Measurements from ENCODE around the gene DNAH2. TPM values are rescaled to one million over a fixed set of nuclear protein-coding genes. Genes with fewer than 3 reads are reported as not detected.
A peak's percentile ranks its signal among the peaks of the same experiment; 100 is the strongest.

The DNAH2 gene
- total RNA-seq, 1 experiment from 2014 or later = 0.17 TPM

DNA sequence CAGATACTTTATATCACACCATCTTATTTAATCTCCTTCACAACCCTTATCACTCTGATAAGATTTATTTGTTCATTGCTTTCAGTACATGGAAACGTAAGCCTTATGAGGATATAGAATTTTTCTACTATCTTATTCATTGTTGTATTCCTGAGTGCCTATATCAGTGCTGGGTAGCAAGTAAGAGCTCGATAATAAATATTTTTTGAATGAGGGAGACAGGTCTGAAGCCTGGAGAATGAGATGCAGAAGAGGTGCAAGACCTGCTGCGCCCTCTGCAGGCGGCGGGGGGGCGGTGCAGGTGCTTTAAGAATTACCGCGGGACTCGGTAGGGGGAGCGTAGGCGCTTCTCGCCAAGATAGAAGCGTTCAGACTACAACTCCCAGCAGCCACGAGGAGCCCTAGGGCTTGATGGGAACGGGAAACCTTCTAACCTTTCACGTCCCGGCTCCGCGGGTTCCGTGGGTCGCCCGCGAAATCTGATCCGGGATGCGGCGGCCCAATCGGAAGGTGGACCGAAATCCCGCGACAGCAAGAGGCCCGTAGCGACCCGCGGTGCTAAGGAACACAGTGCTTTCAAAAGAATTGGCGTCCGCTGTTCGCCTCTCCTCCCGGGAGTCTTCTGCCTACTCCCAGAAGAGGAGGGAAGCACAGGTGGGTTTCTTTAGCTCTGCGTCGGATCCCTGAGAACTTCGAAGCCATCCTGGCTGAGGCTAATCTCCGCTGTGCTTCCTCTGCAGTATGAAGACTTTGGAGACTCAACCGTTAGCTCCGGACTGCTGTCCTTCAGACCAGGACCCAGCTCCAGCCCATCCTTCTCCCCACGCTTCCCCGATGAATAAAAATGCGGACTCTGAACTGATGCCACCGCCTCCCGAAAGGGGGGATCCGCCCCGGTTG, 29.4 kb upstream of the DNAH2 start, which contains the start of gene WRAP53 (continued):
- TF ChIP-seq, protein P1, sequence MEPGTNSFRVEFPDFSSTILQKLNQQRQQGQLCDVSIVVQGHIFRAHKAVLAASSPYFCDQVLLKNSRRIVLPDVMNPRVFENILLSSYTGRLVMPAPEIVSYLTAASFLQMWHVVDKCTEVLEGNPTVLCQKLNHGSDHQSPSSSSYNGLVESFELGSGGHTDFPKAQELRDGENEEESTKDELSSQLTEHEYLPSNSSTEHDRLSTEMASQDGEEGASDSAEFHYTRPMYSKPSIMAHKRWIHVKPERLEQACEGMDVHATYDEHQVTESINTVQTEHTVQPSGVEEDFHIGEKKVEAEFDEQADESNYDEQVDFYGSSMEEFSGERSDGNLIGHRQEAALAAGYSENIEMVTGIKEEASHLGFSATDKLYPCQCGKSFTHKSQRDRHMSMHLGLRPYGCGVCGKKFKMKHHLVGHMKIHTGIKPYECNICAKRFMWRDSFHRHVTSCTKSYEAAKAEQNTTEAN (CRISPR knock-in tag; IDR thresholded peaks at IDR 0.05) = no peak
- TF ChIP-seq TP53 (CRISPR knock-in tag; IDR thresholded peaks at IDR 0.05) (no peak), NFYB (CRISPR knock-in tag; conservative IDR thresholded peaks at IDR 0.05; ENCODE audit: low read depth) (no peak), JAZF1 (CRISPR knock-in tag; IDR thresholded peaks at IDR 0.05) (no peak), CREB1 (CRISPR knock-in tag; IDR thresholded peaks at IDR 0.05) (no peak), SP1 (CRISPR knock-in tag; conservative IDR thresholded peaks at IDR 0.05) (no peak), ELF4 (CRISPR knock-in tag; IDR thresholded peaks at IDR 0.05; ENCODE audit: low read depth) (no peak), RELA (CRISPR knock-in tag; IDR thresholded peaks at IDR 0.05; ENCODE audit: borderline replicate concordance) (no peak), SMAD4 (CRISPR knock-in tag; IDR thresholded peaks at IDR 0.05) (no peak), GABPB1 (CRISPR knock-in tag; IDR thresholded peaks at IDR 0.05) (peak; percentile 43; the same call in 1 of the 2 replicates), ZNF121 (CRISPR knock-in tag; IDR thresholded peaks at IDR 0.05) (0 out of 2 replicates have a peak, but pooled peaks have one; percentile 12), ZNF219 (CRISPR knock-in tag; IDR thresholded peaks at IDR 0.05; ENCODE audit: borderline replicate concordance) (no peak)
- TF ChIP-seq, protein P2, sequence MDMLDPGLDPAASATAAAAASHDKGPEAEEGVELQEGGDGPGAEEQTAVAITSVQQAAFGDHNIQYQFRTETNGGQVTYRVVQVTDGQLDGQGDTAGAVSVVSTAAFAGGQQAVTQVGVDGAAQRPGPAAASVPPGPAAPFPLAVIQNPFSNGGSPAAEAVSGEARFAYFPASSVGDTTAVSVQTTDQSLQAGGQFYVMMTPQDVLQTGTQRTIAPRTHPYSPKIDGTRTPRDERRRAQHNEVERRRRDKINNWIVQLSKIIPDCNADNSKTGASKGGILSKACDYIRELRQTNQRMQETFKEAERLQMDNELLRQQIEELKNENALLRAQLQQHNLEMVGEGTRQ (CRISPR knock-in tag; IDR thresholded peaks at IDR 0.05) = 0 out of 2 replicates have a peak, but pooled peaks have one; percentile 15
- TF ChIP-seq, protein P3, sequence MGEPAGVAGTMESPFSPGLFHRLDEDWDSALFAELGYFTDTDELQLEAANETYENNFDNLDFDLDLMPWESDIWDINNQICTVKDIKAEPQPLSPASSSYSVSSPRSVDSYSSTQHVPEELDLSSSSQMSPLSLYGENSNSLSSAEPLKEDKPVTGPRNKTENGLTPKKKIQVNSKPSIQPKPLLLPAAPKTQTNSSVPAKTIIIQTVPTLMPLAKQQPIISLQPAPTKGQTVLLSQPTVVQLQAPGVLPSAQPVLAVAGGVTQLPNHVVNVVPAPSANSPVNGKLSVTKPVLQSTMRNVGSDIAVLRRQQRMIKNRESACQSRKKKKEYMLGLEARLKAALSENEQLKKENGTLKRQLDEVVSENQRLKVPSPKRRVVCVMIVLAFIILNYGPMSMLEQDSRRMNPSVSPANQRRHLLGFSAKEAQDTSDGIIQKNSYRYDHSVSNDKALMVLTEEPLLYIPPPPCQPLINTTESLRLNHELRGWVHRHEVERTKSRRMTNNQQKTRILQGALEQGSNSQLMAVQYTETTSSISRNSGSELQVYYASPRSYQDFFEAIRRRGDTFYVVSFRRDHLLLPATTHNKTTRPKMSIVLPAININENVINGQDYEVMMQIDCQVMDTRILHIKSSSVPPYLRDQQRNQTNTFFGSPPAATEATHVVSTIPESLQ (CRISPR knock-in tag; IDR thresholded peaks at IDR 0.05) = no peak
- TF ChIP-seq, protein P4, sequence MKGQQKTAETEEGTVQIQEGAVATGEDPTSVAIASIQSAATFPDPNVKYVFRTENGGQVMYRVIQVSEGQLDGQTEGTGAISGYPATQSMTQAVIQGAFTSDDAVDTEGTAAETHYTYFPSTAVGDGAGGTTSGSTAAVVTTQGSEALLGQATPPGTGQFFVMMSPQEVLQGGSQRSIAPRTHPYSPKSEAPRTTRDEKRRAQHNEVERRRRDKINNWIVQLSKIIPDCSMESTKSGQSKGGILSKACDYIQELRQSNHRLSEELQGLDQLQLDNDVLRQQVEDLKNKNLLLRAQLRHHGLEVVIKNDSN (CRISPR knock-in tag; IDR thresholded peaks at IDR 0.05) = no peak
- TF ChIP-seq, protein P5, sequence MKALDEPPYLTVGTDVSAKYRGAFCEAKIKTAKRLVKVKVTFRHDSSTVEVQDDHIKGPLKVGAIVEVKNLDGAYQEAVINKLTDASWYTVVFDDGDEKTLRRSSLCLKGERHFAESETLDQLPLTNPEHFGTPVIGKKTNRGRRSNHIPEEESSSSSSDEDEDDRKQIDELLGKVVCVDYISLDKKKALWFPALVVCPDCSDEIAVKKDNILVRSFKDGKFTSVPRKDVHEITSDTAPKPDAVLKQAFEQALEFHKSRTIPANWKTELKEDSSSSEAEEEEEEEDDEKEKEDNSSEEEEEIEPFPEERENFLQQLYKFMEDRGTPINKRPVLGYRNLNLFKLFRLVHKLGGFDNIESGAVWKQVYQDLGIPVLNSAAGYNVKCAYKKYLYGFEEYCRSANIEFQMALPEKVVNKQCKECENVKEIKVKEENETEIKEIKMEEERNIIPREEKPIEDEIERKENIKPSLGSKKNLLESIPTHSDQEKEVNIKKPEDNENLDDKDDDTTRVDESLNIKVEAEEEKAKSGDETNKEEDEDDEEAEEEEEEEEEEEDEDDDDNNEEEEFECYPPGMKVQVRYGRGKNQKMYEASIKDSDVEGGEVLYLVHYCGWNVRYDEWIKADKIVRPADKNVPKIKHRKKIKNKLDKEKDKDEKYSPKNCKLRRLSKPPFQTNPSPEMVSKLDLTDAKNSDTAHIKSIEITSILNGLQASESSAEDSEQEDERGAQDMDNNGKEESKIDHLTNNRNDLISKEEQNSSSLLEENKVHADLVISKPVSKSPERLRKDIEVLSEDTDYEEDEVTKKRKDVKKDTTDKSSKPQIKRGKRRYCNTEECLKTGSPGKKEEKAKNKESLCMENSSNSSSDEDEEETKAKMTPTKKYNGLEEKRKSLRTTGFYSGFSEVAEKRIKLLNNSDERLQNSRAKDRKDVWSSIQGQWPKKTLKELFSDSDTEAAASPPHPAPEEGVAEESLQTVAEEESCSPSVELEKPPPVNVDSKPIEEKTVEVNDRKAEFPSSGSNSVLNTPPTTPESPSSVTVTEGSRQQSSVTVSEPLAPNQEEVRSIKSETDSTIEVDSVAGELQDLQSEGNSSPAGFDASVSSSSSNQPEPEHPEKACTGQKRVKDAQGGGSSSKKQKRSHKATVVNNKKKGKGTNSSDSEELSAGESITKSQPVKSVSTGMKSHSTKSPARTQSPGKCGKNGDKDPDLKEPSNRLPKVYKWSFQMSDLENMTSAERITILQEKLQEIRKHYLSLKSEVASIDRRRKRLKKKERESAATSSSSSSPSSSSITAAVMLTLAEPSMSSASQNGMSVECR (CRISPR knock-in tag; IDR thresholded peaks at IDR 0.05; ENCODE audit: borderline replicate concordance) = no peak
- TF ChIP-seq, protein P6, sequence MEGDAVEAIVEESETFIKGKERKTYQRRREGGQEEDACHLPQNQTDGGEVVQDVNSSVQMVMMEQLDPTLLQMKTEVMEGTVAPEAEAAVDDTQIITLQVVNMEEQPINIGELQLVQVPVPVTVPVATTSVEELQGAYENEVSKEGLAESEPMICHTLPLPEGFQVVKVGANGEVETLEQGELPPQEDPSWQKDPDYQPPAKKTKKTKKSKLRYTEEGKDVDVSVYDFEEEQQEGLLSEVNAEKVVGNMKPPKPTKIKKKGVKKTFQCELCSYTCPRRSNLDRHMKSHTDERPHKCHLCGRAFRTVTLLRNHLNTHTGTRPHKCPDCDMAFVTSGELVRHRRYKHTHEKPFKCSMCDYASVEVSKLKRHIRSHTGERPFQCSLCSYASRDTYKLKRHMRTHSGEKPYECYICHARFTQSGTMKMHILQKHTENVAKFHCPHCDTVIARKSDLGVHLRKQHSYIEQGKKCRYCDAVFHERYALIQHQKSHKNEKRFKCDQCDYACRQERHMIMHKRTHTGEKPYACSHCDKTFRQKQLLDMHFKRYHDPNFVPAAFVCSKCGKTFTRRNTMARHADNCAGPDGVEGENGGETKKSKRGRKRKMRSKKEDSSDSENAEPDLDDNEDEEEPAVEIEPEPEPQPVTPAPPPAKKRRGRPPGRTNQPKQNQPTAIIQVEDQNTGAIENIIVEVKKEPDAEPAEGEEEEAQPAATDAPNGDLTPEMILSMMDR (IDR thresholded peaks at IDR 0.05) = peak; percentile 94
- TF ChIP-seq, protein P7, sequence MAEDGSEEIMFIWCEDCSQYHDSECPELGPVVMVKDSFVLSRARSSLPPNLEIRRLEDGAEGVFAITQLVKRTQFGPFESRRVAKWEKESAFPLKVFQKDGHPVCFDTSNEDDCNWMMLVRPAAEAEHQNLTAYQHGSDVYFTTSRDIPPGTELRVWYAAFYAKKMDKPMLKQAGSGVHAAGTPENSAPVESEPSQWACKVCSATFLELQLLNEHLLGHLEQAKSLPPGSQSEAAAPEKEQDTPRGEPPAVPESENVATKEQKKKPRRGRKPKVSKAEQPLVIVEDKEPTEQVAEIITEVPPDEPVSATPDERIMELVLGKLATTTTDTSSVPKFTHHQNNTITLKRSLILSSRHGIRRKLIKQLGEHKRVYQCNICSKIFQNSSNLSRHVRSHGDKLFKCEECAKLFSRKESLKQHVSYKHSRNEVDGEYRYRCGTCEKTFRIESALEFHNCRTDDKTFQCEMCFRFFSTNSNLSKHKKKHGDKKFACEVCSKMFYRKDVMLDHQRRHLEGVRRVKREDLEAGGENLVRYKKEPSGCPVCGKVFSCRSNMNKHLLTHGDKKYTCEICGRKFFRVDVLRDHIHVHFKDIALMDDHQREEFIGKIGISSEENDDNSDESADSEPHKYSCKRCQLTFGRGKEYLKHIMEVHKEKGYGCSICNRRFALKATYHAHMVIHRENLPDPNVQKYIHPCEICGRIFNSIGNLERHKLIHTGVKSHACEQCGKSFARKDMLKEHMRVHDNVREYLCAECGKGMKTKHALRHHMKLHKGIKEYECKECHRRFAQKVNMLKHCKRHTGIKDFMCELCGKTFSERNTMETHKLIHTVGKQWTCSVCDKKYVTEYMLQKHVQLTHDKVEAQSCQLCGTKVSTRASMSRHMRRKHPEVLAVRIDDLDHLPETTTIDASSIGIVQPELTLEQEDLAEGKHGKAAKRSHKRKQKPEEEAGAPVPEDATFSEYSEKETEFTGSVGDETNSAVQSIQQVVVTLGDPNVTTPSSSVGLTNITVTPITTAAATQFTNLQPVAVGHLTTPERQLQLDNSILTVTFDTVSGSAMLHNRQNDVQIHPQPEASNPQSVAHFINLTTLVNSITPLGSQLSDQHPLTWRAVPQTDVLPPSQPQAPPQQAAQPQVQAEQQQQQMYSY (CRISPR knock-in tag; IDR thresholded peaks at IDR 0.05) = peak; percentile 40; the same call in 1 of the 2 replicates
- TF ChIP-seq, protein P8, sequence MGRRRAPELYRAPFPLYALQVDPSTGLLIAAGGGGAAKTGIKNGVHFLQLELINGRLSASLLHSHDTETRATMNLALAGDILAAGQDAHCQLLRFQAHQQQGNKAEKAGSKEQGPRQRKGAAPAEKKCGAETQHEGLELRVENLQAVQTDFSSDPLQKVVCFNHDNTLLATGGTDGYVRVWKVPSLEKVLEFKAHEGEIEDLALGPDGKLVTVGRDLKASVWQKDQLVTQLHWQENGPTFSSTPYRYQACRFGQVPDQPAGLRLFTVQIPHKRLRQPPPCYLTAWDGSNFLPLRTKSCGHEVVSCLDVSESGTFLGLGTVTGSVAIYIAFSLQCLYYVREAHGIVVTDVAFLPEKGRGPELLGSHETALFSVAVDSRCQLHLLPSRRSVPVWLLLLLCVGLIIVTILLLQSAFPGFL (CRISPR knock-in tag; IDR thresholded peaks at IDR 0.05; ENCODE audit: borderline replicate concordance) = no peak
- TF ChIP-seq, protein P9, sequence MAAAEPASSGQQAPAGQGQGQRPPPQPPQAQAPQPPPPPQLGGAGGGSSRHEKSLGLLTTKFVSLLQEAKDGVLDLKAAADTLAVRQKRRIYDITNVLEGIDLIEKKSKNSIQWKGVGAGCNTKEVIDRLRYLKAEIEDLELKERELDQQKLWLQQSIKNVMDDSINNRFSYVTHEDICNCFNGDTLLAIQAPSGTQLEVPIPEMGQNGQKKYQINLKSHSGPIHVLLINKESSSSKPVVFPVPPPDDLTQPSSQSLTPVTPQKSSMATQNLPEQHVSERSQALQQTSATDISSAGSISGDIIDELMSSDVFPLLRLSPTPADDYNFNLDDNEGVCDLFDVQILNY (CRISPR knock-in tag; IDR thresholded peaks at IDR 0.05) = no peak
